Hippocampal formation (tissue), 2 donors: Measurements from ENCODE around the gene CROCC2.

Experiments
- DNase-seq, 2 donors: peaks; one replicate each; lab custom pipeline; 2025; lab: John Stamatoyannopoulos, UW

The CROCC2 gene

GRCh38 chr2:240875228-240876034, 30.7 kb upstream of the CROCC2 start:
- no peak for DNase-seq

- no peak for DNase-seq
These were observed 30.1 kb upstream of the CROCC2 start for GRCh38 chr2:240876035-240876474.

GRCh38 chr2:240876475-240877251, 29.5 kb upstream of the CROCC2 start:
- DNase-seq, result no peak

- DNase-seq, result no peak
These were observed 28.4 kb upstream of the CROCC2 start for GRCh38 chr2:240877460-240878340.

GRCh38 chr2:240878341-240878936, 27.7 kb upstream of the CROCC2 start:
- DNase-seq, result no peak

- no peak for DNase-seq
These were observed 27.0 kb upstream of the CROCC2 start for GRCh38 chr2:240879105-240879504.

- no peak for DNase-seq
These were observed 24.2 kb upstream of the CROCC2 start for GRCh38 chr2:240881913-240882312.

- DNase-seq, result no peak
These were observed 21.9 kb upstream of the CROCC2 start for GRCh38 chr2:240884221-240884620.

- no peak for DNase-seq
These were observed 21.4 kb upstream of the CROCC2 start for GRCh38 chr2:240884745-240885144.

GRCh38 chr2:240885566-240885965, 20.6 kb upstream of the CROCC2 start:
- DNase-seq, result no peak

GRCh38 chr2:240886023-240886565, 20.0 kb upstream of the CROCC2 start:
- DNase-seq, result no peak

- DNase-seq, result no peak
These were observed 19.2 kb upstream of the CROCC2 start for GRCh38 chr2:240886678-240887609.

GRCh38 chr2:240887631-240888030, 18.5 kb upstream of the CROCC2 start:
- no peak for DNase-seq

GRCh38 chr2:240888130-240888889, 17.8 kb upstream of the CROCC2 start:
- DNase-seq, result no peak

GRCh38 chr2:240888890-240889573, 17.1 kb upstream of the CROCC2 start:
- DNase-seq, result no peak

GRCh38 chr2:240889601-240890560, 16.3 kb upstream of the CROCC2 start:
- DNase-seq, result no peak

GRCh38 chr2:240890691-240891090, 15.4 kb upstream of the CROCC2 start:
- no peak for DNase-seq
